Cardiac muscle cell (in vitro differentiated cells and primary cell): ENCODE results near the gene SPEF2. TPM values are rescaled to one million over a fixed set of nuclear protein-coding genes. Genes with fewer than 3 reads are reported as not detected.

Source experiments
- DNase-seq, 2 donors: peaks; one replicate each; pipeline versions ENCODE4 v3.0.0 to v3.0.0-alpha.2; 2010 to 2017; ENCODE audit warnings: low read depth in 1 of 2, low spot score in 1 of 2
- H3K27ac ChIP-seq: fragments of 200-600 bp; sonication (generic); 2 replicates; pipeline ENCODE4 v1.5.1; 2016
- H3K27me3 ChIP-seq: fragments of 200-600 bp; sonication (generic); 2 replicates; pipeline ENCODE4 v1.6.0; 2016; ENCODE audit warnings: control low read depth
- H3K36me3 ChIP-seq: fragments of 200-600 bp; sonication (generic); 2 replicates; pipeline ENCODE4 v1.5.1; 2016; ENCODE audit warnings: control low read depth
- H3K4me1 ChIP-seq: fragments of 200-600 bp; sonication (generic); 2 replicates; pipeline ENCODE4 v1.8.1; 2017; ENCODE audit warnings: low read depth, mild to moderate bottlenecking, mixed run types
- H3K4me3 ChIP-seq: fragments of 200-600 bp; sonication (generic); 2 replicates; pipeline ENCODE4 v1.5.1; 2016; ENCODE audit warnings: mild to moderate bottlenecking
- H3K9me3 ChIP-seq: fragments of 200-600 bp; sonication (generic); 2 replicates; pipeline ENCODE4 v1.5.1; 2017; ENCODE audit warnings: low read depth, mild to moderate bottlenecking, control low read depth
- CTCF ChIP-seq: IDR thresholded peaks from 2 replicates; pipeline ENCODE4 v1.5.1; 2012; ENCODE audit warnings: low read depth, mild to moderate bottlenecking, low read length
- polyA plus RNA-seq: library from polyadenylated mRNA; unstranded; fragments of >200 nt; fragmentation: Nextera tagmentation; extraction: Ambion mirVana; gene quantifications from 2 replicates; pipeline ENCODE4 v1.2.1, GENCODE V29; 2016
- total RNA-seq: library from RNA; depleted of rRNA; stranded (reverse); fragments of >200 nt; gene quantifications from 2 replicates; pipeline ENCODE4 v1.2.3, GENCODE V29; 2016

Gene SPEF2
- total and polyA plus RNA-seq, 2 experiments from 2014 or later, result 3.2 to 5.7 TPM

- Histone ChIP-seq H3K36me3 (no peaks in the 10 kb centered on the region), H3K4me3 (no peak overlapping the region), H3K9me3 (no peaks in the 10 kb centered on the region), H3K4me1 (no peaks in the 10 kb centered on the region), H3K27me3 (no peaks in the 10 kb centered on the region), H3K27ac (no peak overlapping the region)
- DNase-seq, result no peak
- no peak for TF ChIP-seq CTCF
These were observed 17.1 kb upstream of the SPEF2 start for GRCh38 chr5:35600591-35600990.

- DNase-seq, result no peak
- Histone ChIP-seq H3K4me3 (no peak overlapping the region), H3K36me3 (no peaks in the 10 kb centered on the region), H3K4me1 (no peaks in the 10 kb centered on the region), H3K27me3 (no peaks in the 10 kb centered on the region), H3K9me3 (no peaks in the 10 kb centered on the region), H3K27ac (no peak overlapping the region)
- no peak for TF ChIP-seq CTCF
These were observed 8.5 kb upstream of the SPEF2 start for GRCh38 chr5:35608881-35609779.

GRCh38 chr5:35617060-35617434 lies 616 bp upstream of the SPEF2 start:
- Histone ChIP-seq H3K4me1 (no peaks in the 10 kb centered on the region), H3K36me3 (no peaks in the 10 kb centered on the region), H3K27ac (no peak overlapping the region), H3K27me3 (peaks cover 24% of the 10 kb centered on the region), H3K4me3 (no peak overlapping the region), H3K9me3 (no peaks in the 10 kb centered on the region)
- no peak for TF ChIP-seq CTCF
- no peak for DNase-seq

- peak overlapping the region; percentile 82 for H3K4me3 ChIP-seq
- no peak overlapping the region for H3K27ac ChIP-seq
- no peak for TF ChIP-seq CTCF
- no peaks in the 10 kb centered on the region for H3K36me3 ChIP-seq
- no peaks in the 10 kb centered on the region for H3K9me3 ChIP-seq
- DNase-seq, result peak in 1 of 2 donors; percentile 3
- H3K4me1 ChIP-seq, result no peaks in the 10 kb centered on the region
- H3K27me3 ChIP-seq, result peaks cover 24% of the 10 kb centered on the region
These were observed 607 bp downstream of the SPEF2 start for GRCh38 chr5:35618304-35618636.

- Histone ChIP-seq H3K9me3 (no peaks in the 10 kb centered on the region), H3K27ac (no peak overlapping the region), H3K4me3 (peak overlapping the region; percentile 82), H3K27me3 (peaks cover 24% of the 10 kb centered on the region), H3K36me3 (no peaks in the 10 kb centered on the region), H3K4me1 (no peaks in the 10 kb centered on the region)
- DNase-seq, result no peak
- TF ChIP-seq CTCF, result no peak
These were observed 1.1 kb downstream of the SPEF2 start for GRCh38 chr5:35618781-35619180.
